ENCODE data around the gene DLX3. TPM values are rescaled to one million over a fixed set of nuclear protein-coding genes. Genes with fewer than 3 reads are reported as not detected.

DLX3 gene
- total RNA-seq, 2 donors from 2014 or later = not detected

DNA sequence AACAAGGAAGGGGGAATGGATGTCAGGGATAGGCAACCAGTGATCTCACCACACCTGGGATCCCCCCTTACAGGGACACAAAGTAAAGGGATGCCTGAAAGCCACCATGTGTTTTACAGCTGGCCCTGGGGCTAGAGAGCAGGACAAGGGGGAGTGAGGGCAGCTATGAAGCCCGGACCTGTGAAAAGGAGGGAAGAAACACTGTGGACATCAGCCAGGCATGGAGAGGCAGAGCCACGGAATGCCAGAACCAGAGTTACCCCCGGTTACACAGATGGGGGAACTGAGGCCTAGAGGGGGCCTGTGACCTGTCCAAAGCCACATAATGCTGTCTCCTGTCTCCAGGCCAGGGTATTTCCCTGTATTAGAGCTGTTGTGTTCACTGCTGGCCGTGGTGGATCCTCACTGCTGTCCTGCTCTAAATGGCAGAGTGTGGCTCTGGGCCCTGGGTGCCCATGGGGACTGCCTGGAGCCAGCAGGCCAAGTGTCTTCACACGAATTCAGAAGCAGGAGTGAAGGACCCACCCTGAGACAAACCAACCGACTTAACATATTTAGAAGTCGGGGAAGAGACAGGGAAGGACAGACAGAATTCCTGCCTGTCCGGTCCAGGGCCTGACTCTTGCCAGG lies 31.1 kb upstream of the DLX3 start:
- H3K4me1 ChIP-seq = peaks cover 14% of the 10 kb centered on the region
- H3K27me3 ChIP-seq = no peaks in the 10 kb centered on the region
- ATAC-seq = no peak
- intact Hi-C loops (cut with DNase I) = loop anchor here (5.0 kb wide), 1 partner anchor 61 kb away; no protein-coding TSS in a partner anchor
- DNase-seq = no peak
- TF ChIP-seq, protein P1, sequence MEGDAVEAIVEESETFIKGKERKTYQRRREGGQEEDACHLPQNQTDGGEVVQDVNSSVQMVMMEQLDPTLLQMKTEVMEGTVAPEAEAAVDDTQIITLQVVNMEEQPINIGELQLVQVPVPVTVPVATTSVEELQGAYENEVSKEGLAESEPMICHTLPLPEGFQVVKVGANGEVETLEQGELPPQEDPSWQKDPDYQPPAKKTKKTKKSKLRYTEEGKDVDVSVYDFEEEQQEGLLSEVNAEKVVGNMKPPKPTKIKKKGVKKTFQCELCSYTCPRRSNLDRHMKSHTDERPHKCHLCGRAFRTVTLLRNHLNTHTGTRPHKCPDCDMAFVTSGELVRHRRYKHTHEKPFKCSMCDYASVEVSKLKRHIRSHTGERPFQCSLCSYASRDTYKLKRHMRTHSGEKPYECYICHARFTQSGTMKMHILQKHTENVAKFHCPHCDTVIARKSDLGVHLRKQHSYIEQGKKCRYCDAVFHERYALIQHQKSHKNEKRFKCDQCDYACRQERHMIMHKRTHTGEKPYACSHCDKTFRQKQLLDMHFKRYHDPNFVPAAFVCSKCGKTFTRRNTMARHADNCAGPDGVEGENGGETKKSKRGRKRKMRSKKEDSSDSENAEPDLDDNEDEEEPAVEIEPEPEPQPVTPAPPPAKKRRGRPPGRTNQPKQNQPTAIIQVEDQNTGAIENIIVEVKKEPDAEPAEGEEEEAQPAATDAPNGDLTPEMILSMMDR (IDR thresholded peaks at IDR 0.05) = no peak
- TF ChIP-seq POLR2A (IDR thresholded peaks at IDR 0.05) = no peak
- no peak overlapping the region for H3K27ac ChIP-seq
- H3K4me3 ChIP-seq = no peak overlapping the region
- WGBS, 2 donors = 54 to 57% methylated on average over 7 to 8 of the region's 8 CpGs
- H3K9me3 ChIP-seq = no peaks in the 10 kb centered on the region
- no peaks in the 10 kb centered on the region for H3K36me3 ChIP-seq (replicated peaks in 1 of 2; ENCODE audit: insufficient read depth in 1 of 2, low read depth in 2 of 2)

DNA sequence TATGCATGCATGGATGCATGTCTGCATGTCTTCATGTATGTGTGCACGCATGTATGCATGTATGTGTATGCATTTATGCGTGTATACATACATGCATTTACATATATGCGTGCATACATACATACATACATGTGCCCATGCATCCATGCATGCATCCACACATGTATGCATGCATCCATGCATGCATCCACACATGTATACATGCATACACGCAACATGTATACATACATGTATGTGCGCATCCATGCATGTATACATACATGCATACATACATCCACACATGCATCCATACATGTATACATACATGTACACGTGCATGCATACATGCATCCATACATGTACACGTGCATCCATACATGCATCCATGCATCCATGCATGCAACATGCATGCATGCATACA lies 29.8 kb upstream of the DLX3 start:
- Histone ChIP-seq H3K27ac (no peak overlapping the region), H3K27me3 (no peaks in the 10 kb centered on the region), H3K36me3 (replicated peaks in 1 of 2; ENCODE audit: insufficient read depth in 1 of 2, low read depth in 2 of 2) (no peaks in the 10 kb centered on the region), H3K4me3 (no peak overlapping the region), H3K4me1 (peaks cover 14% of the 10 kb centered on the region), H3K9me3 (no peaks in the 10 kb centered on the region)
- ATAC-seq (no peak), DNase-seq (no peak)
- intact Hi-C loops (cut with DNase I) = loop anchor here (5.0 kb wide), 1 partner anchor 62 kb away; no protein-coding TSS in a partner anchor
- no peak for TF ChIP-seq POLR2A (IDR thresholded peaks at IDR 0.05)
- TF ChIP-seq, protein P1 (IDR thresholded peaks at IDR 0.05) = no peak
- 26 to 27% methylated on average over 7 of the region's 7 CpGs for WGBS, 2 donors

DNA sequence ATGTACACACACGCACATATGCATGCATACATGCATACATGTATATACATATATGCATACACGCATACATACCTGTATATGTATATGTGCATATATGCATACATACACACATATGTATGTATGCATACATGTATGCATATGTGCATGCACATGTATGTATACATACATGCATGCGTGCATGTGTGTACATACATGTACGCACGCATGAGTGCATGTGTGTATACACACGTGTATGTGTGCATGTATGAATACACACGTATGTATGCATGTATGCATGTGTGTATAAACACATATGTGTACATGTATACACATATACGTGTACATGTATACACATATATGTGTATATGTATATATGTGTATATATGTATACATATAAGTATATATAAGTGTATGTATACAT lies 28.5 kb upstream of the DLX3 start:
- no peak for DNase-seq
- ATAC-seq = no peak
- intact Hi-C loops (cut with DNase I) = no loop called here
- TF ChIP-seq, protein P1 (IDR thresholded peaks at IDR 0.05) = no peak
- TF ChIP-seq POLR2A (IDR thresholded peaks at IDR 0.05) = no peak
- Histone ChIP-seq H3K27me3 (no peaks in the 10 kb centered on the region), H3K36me3 (replicated peaks in 1 of 2; ENCODE audit: insufficient read depth in 1 of 2, low read depth in 2 of 2) (no peaks in the 10 kb centered on the region), H3K4me3 (no peak overlapping the region), H3K9me3 (no peaks in the 10 kb centered on the region), H3K27ac (no peak overlapping the region), H3K4me1 (peaks cover 14% of the 10 kb centered on the region)
- 49 to 55% methylated on average over 8 of the region's 8 CpGs for WGBS, 2 donors

DNA sequence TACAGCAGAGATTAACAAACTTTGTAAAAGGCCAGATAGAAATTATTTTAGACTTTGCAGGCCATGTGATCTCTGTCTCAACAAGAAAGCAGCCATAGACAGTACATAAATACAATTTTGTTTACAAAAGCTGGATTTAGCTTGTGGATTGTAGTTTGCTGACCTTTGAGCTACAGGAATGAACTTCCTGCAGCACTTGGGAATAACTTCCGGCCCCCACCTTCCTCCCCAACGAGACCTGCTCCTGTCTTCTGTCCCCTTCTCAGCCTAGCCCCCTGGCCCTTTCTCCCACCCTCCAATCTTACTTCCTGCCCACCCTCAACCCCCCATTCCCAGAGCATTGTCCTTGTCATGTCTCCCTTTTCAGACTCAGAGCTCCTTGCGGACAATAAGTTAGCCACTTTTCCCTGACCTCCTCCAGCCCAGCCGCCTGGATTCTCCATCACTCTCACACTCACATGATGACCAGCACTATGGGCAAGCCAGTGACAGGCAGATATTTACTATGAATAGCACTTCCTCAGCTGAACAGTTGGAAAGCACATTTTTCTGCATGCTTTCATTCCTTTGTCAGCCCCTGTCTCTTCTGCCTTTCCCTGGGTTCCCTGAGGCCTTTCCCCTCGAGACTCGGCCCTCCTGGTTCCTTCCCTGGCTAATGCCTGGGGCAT lies 27.6 kb upstream of the DLX3 start:
- WGBS, 2 donors = 62% methylated on average over 6 of the region's 6 CpGs
- Histone ChIP-seq H3K4me3 (no peak overlapping the region), H3K4me1 (peaks cover 7% of the 10 kb centered on the region), H3K27me3 (no peaks in the 10 kb centered on the region), H3K36me3 (replicated peaks in 1 of 2; ENCODE audit: insufficient read depth in 1 of 2, low read depth in 2 of 2) (no peaks in the 10 kb centered on the region), H3K9me3 (no peaks in the 10 kb centered on the region), H3K27ac (no peak overlapping the region)
- DNase-seq = no peak
- ATAC-seq = no peak
- no peak for TF ChIP-seq POLR2A (IDR thresholded peaks at IDR 0.05)
- TF ChIP-seq, protein P1 (IDR thresholded peaks at IDR 0.05) = no peak
- intact Hi-C loops (cut with DNase I) = no loop called here

All from body of pancreas (tissue), 4 donors.